CD4-positive, alpha-beta T cell treated with Interferon alpha-2 for 1 hour (primary cell): Measurements from ENCODE around the gene CMSS1.
A peak's percentile ranks its signal among the peaks of the same experiment; 100 is the strongest.
"Not testable (repeated sequence)": the region's sequence is repeated elsewhere in the genome, so short reads cannot be mapped to it uniquely, and the experiment has no call there.

ENCODE experiments used
- DNase-seq, 2 donors: peaks; one replicate each; pipeline ENCODE4 v3.0.0-alpha.2; 2020 to 2022

Gene CMSS1

DNA sequence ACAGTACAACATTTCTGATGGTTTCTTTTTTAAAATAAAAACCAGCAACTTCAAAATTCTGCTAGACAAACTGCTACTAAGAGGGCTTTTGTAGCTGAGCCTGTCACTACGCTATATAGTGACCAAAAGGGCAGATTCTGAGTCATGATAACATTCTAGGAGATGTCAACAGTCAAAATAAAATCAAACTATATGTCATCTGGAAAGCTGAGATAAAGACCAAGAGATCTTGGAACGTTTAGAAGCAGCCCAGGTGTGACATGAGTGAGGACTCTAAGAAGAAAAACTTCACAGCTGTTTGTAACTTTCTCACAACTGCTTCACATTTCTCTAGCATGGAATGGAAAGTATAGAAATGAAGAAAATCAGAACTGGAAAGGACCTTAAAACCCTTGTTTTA lies 212.0 kb downstream of the CMSS1 start:
- DNase-seq = no peak

DNA sequence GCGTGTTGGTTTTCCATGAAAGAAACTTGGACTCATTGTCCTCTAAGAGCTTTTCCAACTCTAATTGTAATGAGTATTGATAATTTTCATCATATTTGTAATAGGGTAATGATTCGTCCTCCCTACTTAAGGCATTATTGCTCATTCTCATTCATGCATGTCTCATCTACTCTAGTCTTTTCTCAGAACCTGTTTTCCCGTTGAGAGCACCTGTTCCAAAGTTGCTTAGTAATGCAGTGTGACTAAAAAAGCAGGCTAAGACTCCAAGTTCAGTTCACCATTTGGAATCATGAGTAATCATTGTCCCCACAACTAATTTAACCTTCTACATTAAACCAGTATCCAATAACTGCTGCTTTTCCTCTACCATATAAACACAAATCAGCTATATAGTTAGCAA lies 212.7 kb downstream of the CMSS1 start:
- no peak for DNase-seq

DNA sequence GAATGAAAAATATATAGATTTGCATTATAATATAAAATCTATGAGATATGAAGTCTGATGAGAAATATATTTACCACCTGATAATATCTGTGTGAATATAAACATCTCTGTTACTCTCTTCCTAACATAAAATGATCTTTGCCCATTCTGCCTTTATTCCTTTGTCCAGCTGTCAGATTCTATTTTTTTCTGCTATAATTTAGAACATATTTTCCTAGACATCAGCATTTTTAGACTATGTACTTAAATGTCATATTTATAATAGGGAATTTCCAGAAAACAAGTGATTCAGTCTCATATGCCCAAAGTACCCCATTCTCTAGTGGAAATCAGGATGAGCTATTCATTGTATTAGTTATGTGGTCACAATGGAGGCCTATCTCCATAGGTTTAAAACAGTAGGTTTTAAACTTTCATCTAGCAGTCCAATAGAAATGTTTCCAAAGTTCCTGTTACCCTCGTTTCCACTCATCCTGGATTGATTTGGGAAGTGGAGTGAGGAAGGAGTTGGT lies 213.3 kb downstream of the CMSS1 start:
- no peak for DNase-seq

- no peak for DNase-seq
Observed at GRCh38 chr3:100032243-100032642, 214.6 kb downstream of the CMSS1 start.

GRCh38 chr3:100033184-100033583 lies 215.5 kb downstream of the CMSS1 start:
- DNase-seq = no peak

DNA sequence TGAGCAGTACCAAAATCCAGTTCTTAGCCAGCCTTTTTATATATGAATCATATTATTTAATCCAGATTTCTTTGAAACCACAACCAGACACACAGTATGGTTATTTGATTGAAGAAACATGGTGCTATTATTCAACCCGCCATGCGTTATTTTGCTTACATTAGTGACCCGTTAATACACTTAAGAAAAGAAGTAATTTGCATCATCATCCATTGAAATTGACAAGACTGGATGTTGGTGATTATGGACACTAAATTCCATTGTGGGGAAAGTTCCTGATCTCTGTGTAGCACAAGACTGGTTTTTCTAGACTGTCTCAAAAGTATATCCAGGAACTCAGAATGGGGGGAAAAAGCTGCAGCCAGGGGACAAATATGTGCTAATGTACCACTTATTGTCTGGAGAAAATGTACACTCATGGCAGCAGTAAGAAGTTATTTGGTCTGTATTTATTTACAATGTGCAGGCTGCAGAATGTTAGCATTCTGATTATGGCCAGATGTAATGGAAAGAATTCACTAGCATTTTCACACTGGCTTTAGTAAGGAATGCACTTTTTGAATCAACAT lies 216.3 kb downstream of the CMSS1 start:
- DNase-seq = no peak

- no peak for DNase-seq
Observed at GRCh38 chr3:100039075-100039474, 221.4 kb downstream of the CMSS1 start.

GRCh38 chr3:100040451-100041225 lies 223.0 kb downstream of the CMSS1 start:
- DNase-seq = no peak

DNA sequence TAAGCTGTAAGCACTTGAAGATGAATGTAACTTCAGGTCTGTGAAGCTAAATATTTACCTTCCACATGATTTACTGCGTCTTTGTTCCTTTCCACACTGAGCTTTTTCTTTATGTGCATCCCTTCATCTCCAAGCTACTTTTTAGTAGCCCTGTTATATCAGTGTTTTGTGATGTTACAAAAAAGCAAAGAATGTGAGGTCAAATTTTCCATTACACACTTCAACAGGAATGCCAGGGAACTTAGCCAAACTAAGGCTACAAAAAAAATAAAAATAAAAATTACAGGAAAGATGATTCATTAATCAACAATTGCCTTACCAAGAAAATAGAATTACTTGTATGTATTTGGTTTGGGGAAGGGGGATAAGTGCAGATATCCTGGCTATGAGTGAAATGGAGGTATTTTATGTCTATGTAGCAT lies 223.7 kb downstream of the CMSS1 start:
- no peak for DNase-seq

- DNase-seq = no peak
Observed at GRCh38 chr3:100042166-100042981, 224.7 kb downstream of the CMSS1 start.

DNA sequence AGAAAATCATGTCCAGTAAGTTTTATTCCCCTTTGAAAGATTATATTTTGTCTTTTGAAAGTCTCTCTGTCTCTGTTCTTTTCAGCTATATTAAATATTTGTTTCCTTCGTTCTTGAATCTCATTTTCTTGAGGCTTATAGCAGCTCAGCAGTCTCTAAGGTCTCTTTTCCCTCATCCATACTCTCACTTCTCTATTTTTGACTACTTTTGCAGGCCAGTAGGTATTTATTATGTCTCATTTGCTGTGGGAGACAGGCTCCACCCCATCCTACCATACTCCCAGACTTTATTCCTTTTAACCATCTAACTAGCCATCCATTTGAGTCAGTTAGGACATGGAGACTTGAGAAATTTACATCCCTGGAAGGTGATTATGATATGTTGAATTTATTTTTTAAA lies 225.6 kb downstream of the CMSS1 start:
- no peak for DNase-seq

DNA sequence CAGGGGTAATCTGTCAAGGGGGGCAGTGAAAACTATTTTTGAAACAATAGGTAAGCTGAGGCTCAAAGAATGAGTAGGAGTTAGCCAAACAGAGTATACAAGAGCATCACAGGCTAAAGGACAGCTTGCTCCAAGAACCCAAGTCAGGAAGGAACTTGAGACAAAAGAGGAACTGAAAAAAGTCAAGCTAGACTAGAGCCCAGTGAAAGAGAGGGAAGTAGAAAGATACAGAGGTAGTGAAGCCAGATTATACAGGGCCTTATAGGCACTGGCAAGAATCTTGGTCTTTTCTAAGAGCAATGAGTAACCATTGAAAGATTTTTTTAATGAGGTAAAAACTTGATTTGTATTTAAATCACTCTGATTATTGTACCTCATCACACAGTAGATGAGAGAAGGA lies 226.7 kb downstream of the CMSS1 start:
- DNase-seq = peak in 1 of 2 donors; percentile 6

DNA sequence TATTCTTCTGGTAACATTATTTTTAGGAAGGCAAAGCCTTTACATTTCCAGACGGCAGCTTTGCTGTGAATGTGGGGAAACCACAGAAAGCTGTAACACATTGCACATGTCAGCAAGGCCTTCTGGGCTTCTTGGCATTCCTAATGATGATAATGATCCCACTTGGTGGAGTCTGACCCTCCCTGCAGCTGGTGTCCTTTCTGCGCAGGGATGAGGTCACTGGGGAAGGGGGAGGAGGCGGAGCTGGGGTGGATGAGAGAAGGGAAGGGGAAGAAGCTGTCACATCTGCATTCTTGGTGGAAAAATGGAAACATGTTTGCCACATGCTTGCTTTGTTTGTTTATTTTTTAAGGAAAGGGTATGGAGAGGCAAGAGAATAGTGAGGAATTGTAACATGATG lies 228.0 kb downstream of the CMSS1 start:
- DNase-seq = no peak

GRCh38 chr3:100046986-100047385 lies 229.3 kb downstream of the CMSS1 start:
- DNase-seq = no peak

- DNase-seq = peak in 1 of 2 donors; percentile 18
Observed at GRCh38 chr3:100047455-100048141, 229.9 kb downstream of the CMSS1 start.

GRCh38 chr3:100048248-100048647 lies 230.6 kb downstream of the CMSS1 start:
- no peak for DNase-seq

DNA sequence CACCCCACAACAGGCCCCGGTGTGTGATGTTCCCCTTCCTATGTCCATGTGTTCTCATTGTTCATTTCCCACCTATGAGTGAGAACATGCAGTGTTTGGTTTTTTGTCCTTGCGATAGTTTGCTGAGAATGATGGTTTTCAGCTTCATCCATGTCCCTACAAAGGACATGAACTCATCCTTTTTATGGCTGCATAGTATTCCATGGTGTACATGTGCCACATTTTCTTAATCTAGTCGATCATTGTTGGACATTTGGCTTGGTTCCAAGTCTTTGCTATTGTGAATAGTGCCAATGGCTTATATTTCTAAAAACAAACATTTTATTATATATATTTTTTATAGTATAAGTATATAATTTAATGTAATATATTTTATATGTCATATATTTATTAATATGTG lies 233.9 kb downstream of the CMSS1 start:
- DNase-seq = not testable (repeated sequence)

GRCh38 chr3:100053951-100054620 lies 236.4 kb downstream of the CMSS1 start:
- DNase-seq = no peak

- DNase-seq = no peak
Observed at GRCh38 chr3:100057716-100058575, 240.3 kb downstream of the CMSS1 start.

DNA sequence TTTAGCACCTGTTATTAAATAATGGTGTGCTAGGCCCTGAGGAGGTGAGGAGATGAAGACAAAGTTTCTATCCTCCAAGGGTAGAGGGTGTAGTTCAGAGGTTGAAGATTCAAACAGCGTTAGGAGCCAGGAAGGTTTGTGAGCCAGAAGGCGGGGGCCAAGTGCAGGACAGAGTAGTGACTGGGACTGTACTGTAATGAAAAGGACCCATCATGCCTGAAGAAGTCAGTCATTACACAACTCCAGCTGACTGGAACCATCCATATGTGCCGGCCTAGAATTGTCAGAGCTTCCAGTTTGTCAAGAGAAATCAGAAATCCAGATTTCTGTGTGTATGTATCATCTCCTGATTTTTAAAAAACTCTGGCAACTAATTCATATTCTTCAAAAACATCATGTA lies 241.8 kb downstream of the CMSS1 start:
- no peak for DNase-seq
